ENCODE data around the gene LRRC4C.

GRCh38 chr11:40186437-40187263, 1272.8 kb downstream of the LRRC4C start:
- TF ChIP-seq CTCF (IDR thresholded peaks at IDR 0.05; ENCODE audit: low read depth, low read length, missing input control) (no peak), FOXA2 (IDR thresholded peaks at IDR 0.05) (no peak), TAF1 (conservative IDR thresholded peaks at IDR 0.05) (no peak), RAD21 (IDR thresholded peaks at IDR 0.05) (no peak), YY1 (IDR thresholded peaks at IDR 0.05) (no peak), JUND (IDR thresholded peaks at IDR 0.05) (no peak), ZBTB33 (IDR thresholded peaks at IDR 0.05) (no peak), FOXA1 (IDR thresholded peaks at IDR 0.05) (no peak), HNF4G (IDR thresholded peaks at IDR 0.05) (no peak), GABPA (IDR thresholded peaks at IDR 0.05 in 1 of 2, conservative IDR thresholded peaks at IDR 0.05 in 1 of 2) (no peak)

All from liver (tissue), 3 donors.